ENCODE data around the gene RDH13.

Gene RDH13

DNA sequence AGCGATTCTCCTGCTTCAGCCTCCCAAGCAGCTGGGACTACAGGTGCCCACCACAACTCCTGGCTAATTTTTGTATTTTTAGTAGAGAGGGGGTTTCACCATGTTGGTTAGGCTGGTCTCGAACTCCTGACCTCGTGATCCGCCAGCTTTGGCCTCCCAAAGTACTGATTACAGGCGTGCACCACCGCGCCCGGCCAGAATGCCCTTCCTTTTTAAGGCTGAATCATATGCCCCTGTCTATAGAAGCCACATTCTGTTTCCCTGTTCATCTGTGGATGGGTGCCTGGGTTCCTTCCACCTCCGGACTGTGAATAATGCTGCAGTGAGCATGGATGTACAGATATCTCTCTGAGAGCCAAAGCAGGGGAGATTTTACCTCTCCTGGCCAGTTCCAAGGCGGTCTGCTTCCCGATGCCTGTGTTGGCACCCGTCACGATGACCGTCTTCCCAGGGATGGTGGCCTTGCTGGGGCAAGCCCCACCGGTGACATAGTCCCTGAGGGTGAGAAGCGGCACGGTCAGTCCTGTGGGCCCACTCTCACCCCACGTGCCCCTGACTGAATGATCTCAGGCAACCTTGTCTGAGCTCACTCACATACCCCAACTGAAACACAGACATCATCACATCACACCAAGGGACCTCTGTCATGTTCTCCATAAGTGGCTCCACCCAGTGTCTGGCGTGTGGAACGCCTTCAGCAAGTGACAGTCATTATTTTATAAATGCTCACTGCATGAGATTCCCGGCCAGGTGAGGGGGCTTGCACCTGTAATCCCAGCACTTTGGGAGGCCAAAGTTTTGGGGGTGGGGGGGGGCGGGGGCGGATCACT, 4.0 kb downstream of the RDH13 start:
- TF ChIP-seq ESRRG (CRISPR knock-in tag; IDR thresholded peaks at IDR 0.05) (no peak), TSHZ2 (CRISPR knock-in tag; IDR thresholded peaks at IDR 0.05) (no peak), ISL1 (CRISPR knock-in tag; IDR thresholded peaks at IDR 0.05) (no peak), PPARA (CRISPR knock-in tag; IDR thresholded peaks at IDR 0.05; ENCODE audit: borderline replicate concordance) (no peak), OSR1 (CRISPR knock-in tag; IDR thresholded peaks at IDR 0.05) (no peak), TOX (CRISPR knock-in tag; IDR thresholded peaks at IDR 0.05; ENCODE audit: borderline replicate concordance) (no peak)
- TF ChIP-seq, protein P1, sequence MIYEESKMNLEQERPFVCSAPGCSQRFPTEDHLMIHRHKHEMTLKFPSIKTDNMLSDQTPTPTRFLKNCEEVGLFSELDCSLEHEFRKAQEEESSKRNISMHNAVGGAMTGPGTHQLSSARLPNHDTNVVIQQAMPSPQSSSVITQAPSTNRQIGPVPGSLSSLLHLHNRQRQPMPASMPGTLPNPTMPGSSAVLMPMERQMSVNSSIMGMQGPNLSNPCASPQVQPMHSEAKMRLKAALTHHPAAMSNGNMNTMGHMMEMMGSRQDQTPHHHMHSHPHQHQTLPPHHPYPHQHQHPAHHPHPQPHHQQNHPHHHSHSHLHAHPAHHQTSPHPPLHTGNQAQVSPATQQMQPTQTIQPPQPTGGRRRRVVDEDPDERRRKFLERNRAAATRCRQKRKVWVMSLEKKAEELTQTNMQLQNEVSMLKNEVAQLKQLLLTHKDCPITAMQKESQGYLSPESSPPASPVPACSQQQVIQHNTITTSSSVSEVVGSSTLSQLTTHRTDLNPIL (CRISPR knock-in tag; IDR thresholded peaks at IDR 0.05; ENCODE audit: low read depth), result no peak
- ATAC-seq, result no peak

DNA sequence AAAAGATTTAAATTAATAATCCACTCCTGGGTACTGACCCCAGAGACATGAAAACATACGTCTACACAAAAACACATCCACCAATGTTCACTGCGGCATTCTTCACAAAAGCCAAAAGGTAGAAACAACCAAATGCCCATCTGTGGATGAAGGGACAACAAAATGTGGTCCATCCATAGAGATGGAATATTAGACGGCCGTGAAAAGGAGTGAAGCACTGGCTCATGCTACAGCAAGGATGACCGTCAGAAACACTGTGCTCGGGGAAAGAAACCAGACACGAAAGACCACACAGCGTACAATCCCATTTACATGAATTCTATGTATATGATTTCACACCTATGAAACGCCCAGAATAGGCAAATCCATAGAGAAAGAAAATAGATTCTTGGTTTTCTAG, 6.1 kb downstream of the RDH13 start:
- ATAC-seq, result no peak
- TF ChIP-seq ZNF565 (CRISPR knock-in tag; conservative IDR thresholded peaks at IDR 0.05; ENCODE audit: low read depth), result no peak
- no peak for TF ChIP-seq ESRRG (CRISPR knock-in tag; IDR thresholded peaks at IDR 0.05)
- no peak for TF ChIP-seq ZFP30 (CRISPR knock-in tag; IDR thresholded peaks at IDR 0.05)
- TF ChIP-seq ARNTL (CRISPR knock-in tag; IDR thresholded peaks at IDR 0.05; ENCODE audit: borderline replicate concordance, low read depth), result no peak
- TF ChIP-seq, protein P1 (CRISPR knock-in tag; IDR thresholded peaks at IDR 0.05; ENCODE audit: low read depth), result no peak
- TF ChIP-seq, protein P2, sequence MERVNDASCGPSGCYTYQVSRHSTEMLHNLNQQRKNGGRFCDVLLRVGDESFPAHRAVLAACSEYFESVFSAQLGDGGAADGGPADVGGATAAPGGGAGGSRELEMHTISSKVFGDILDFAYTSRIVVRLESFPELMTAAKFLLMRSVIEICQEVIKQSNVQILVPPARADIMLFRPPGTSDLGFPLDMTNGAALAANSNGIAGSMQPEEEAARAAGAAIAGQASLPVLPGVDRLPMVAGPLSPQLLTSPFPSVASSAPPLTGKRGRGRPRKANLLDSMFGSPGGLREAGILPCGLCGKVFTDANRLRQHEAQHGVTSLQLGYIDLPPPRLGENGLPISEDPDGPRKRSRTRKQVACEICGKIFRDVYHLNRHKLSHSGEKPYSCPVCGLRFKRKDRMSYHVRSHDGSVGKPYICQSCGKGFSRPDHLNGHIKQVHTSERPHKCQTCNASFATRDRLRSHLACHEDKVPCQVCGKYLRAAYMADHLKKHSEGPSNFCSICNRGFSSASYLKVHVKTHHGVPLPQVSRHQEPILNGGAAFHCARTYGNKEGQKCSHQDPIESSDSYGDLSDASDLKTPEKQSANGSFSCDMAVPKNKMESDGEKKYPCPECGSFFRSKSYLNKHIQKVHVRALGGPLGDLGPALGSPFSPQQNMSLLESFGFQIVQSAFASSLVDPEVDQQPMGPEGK (CRISPR knock-in tag; IDR thresholded peaks at IDR 0.05; ENCODE audit: borderline replicate concordance), result no peak
- TF ChIP-seq PPARA (CRISPR knock-in tag; IDR thresholded peaks at IDR 0.05; ENCODE audit: borderline replicate concordance), result no peak
- no peak for TF ChIP-seq GLIS3 (CRISPR knock-in tag; IDR thresholded peaks at IDR 0.05)
- TF ChIP-seq ZNF8 (CRISPR knock-in tag; IDR thresholded peaks at IDR 0.05), result no peak
- TF ChIP-seq TCF4 (CRISPR knock-in tag; IDR thresholded peaks at IDR 0.05; ENCODE audit: borderline replicate concordance), result no peak
- TF ChIP-seq TOX (CRISPR knock-in tag; IDR thresholded peaks at IDR 0.05; ENCODE audit: borderline replicate concordance), result no peak
- no peak for TF ChIP-seq SNAI2 (CRISPR knock-in tag; IDR thresholded peaks at IDR 0.05)
- TF ChIP-seq BACH2 (CRISPR knock-in tag; IDR thresholded peaks at IDR 0.05; ENCODE audit: borderline replicate concordance), result no peak
- no peak for TF ChIP-seq OSR1 (CRISPR knock-in tag; IDR thresholded peaks at IDR 0.05)
- no peak for TF ChIP-seq ZFP3 (CRISPR knock-in tag; IDR thresholded peaks at IDR 0.05)
- TF ChIP-seq ZNF70 (CRISPR knock-in tag; IDR thresholded peaks at IDR 0.05), result no peak

DNA sequence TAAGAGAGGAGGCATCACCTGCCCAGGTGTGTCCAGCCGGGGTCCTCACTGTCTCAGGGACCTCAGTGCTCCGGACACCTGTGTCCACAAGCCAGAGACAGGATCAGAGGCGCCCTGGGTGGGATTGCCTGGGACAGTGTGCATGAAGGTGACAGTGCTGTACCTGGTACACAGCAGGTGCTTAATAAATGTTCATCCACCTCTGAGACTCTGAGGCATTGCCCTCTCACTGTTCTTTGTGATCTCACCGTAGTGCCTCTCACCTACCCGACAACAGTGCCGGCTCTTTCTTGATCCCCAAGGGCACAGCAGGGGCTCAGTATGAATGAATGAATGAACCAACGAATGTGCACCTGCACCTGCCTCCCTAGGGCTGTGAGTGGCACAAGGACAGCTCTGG, 9.2 kb downstream of the RDH13 start:
- no peak for ATAC-seq
- TF ChIP-seq, protein P1 (CRISPR knock-in tag; IDR thresholded peaks at IDR 0.05; ENCODE audit: low read depth), result no peak
- TF ChIP-seq ARNTL (CRISPR knock-in tag; IDR thresholded peaks at IDR 0.05; ENCODE audit: borderline replicate concordance, low read depth) (no peak), ZFP30 (CRISPR knock-in tag; IDR thresholded peaks at IDR 0.05) (no peak), PPARA (CRISPR knock-in tag; IDR thresholded peaks at IDR 0.05; ENCODE audit: borderline replicate concordance) (no peak), ZNF565 (CRISPR knock-in tag; conservative IDR thresholded peaks at IDR 0.05; ENCODE audit: low read depth) (no peak), ZFP3 (CRISPR knock-in tag; IDR thresholded peaks at IDR 0.05) (no peak), CSRNP3 (CRISPR knock-in tag; IDR thresholded peaks at IDR 0.05) (no peak), CSDC2 (CRISPR knock-in tag; IDR thresholded peaks at IDR 0.05) (no peak), OSR1 (CRISPR knock-in tag; IDR thresholded peaks at IDR 0.05) (no peak), TSHZ2 (CRISPR knock-in tag; IDR thresholded peaks at IDR 0.05) (no peak)
- TF ChIP-seq, protein P2 (CRISPR knock-in tag; IDR thresholded peaks at IDR 0.05; ENCODE audit: borderline replicate concordance), result no peak

Measured in SK-N-SH treated with all-trans-retinoic acid at 6 μM for 48 hours (cell line).